M059J (cell line): ENCODE results near the gene ACE2. TPM values are rescaled to one million over a fixed set of nuclear protein-coding genes. Genes with fewer than 3 reads are reported as not detected.
"Not testable (repeated sequence)": the region's sequence is repeated elsewhere in the genome, so short reads cannot be mapped to it uniquely, and the experiment has no call there.

Experiments used
- DNase-seq: peaks from one replicate; pipeline ENCODE4 v3.0.0-alpha.2; 2012; ENCODE audit warnings: low read depth
- total RNA-seq: library from RNA; depleted of rRNA; stranded (reverse); fragments of >200 nt; shearing (Covaris generic); gene quantifications from 2 replicates; pipeline ENCODE4 v1.2.3, GENCODE V29; 2014; rRNA removed

Gene ACE2
- 1.4 and 6.6 TPM in 2 replicates for total RNA-seq

DNA sequence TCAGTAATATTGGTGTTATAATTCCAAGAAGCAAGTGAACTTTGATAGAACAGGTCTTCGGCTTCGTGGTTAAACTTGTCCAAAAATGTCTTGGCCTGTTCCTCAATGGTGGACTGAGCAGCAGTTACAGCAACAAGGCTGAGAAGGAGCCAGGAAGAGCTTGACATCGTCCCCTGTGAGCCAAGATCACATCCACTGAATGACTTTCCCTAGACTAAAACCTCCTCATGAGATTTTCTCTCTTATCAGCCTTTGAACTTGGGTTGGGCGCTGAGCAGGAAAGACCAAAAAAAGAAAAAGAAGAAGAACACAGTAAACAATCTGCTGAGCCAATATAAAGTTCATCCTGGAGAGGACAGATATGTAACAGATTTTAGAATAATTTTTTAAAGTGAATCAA lies at the start of gene ACE2:
ACE2 (minus strand) TSS at position 216 of the 400 bp plus-strand sequence; CDS start at position 167, 49 bp downstream.
- no peak for DNase-seq

DNA sequence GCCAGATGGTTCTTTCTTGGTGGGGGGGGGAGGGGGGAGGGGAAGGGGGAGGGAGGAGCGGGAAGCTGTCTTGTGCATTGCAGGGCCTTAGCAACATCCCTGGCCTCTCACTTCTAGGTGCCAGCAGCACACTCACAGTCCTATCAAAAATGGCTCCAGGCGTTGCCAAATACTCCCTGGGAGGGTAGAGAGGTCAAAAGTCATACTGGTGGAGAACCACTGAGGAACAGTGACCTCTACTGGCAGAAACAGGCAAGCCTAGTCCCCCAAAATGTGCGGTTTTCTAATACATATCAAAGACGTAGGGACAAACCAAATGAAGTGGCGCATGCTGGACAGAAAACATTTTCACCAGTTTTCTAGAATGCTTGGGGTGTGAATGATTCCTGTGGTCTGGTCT lies 46.8 kb upstream of the ACE2 start:
- DNase-seq, result not testable (repeated sequence)

DNA sequence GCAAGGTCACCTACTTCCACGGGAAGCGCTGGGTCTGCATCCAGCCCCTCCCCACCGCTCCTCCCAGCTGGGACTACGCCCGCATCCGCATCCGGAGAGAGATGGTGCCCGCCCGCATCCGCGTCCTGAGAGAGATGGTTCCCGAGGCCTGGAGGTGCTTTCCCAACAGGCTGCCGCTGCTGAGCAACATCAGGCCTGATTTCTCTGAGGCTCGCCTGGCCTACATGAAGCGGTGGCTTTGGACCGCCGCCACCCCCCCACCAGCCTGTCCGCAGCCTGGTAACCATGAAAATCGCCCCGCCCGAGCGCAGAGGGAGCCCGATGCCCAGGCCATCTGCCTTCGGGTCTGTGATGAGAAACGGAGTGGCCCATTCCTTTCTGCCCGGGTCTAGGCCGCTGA lies 45.8 kb upstream of the ACE2 start:
- no peak for DNase-seq

- DNase-seq, result no peak
Measured at GRCh38 chrX:15646031-15646430, 45.3 kb upstream of the ACE2 start.

DNA sequence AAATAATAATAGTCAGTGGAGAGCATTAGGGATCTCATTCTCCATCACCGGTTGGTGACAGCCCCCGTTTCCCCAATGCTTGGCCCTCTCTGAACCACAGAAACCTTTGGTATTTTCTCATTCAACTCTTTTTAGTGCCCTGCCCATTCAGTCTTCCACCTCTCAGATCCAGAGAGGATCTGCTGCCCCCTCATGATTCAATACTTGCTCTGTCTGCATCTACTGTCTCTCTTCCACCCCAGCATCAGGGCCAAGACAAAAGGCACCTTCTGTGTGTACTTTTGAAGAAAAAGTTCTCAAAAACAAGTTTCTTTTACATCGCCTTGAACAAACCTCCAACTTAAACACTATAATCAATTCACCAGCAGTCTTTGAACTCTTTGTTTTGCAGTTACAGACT lies 44.5 kb upstream of the ACE2 start:
- DNase-seq, result peak; percentile 32

DNA sequence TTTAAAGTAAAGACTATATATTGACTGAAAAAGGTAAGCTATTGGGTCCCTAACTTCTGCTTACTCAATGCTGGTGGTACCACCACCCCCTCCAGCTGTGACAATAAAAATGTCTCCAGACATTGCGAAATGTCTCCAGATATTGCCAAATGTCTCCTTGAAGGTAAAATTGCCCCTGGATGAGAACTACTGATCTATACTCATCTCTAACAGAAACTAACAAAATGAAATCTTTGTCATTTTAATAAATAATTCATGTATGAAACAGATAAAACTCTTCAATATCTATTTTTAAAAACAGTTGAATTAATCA lies 43.8 kb upstream of the ACE2 start:
- no peak for DNase-seq

DNA sequence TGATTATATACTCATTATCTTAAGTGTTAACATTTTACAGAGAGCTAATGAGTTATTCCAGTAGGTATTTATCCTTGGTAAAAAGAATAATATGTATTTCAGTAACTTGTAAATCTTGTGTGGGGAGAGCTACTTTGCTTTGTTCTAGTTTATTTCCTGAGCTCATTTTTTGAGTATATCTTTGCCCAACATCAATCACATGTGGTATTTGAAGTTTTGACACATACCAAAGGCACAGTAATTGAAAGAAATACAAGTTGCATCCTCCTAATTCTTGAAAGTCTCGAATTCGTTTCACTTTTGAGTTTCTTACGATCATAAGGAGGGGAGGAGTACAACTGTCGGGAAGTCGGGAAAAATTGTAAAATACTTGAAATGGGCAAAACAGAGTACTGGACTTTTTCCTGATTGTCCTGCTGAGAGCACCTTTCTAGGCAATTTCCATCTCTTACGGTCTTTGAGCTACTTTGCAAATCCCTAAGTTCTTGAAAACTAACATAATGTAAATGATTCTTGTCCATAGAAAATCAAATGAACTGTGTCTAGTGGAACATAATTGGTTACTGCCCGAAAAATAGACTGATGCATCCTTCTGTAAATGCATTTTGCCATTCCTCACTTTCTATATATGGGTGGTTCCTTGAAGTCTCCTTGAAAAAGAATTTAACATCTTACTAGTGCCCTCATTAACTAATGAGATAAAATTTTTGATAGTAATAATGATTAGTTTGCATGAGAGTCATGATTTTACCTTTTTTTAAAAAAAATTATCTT lies 43.2 kb upstream of the ACE2 start:
- DNase-seq, result no peak

- DNase-seq, result no peak
Measured at GRCh38 chrX:15631637-15632036, 30.9 kb upstream of the ACE2 start.

DNA sequence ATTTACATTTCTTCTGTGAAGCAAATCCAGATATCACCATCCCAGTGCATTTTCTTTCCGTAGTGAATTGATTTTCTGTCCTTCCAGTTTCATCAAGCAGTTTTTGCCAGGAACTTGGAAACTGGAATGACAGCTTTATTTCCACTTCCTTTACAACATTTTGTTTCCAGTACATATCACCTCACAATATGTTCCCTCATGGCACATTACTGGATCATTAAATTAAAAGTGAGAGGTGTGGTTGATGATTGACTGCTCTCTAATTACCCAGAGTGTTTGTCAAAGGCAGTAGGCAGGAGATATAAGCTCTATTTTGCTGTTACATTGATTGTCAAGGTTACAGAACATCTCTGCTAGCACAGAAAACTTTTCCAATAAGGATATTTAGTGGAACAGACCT lies 22.3 kb upstream of the ACE2 start:
- no peak for DNase-seq

DNA sequence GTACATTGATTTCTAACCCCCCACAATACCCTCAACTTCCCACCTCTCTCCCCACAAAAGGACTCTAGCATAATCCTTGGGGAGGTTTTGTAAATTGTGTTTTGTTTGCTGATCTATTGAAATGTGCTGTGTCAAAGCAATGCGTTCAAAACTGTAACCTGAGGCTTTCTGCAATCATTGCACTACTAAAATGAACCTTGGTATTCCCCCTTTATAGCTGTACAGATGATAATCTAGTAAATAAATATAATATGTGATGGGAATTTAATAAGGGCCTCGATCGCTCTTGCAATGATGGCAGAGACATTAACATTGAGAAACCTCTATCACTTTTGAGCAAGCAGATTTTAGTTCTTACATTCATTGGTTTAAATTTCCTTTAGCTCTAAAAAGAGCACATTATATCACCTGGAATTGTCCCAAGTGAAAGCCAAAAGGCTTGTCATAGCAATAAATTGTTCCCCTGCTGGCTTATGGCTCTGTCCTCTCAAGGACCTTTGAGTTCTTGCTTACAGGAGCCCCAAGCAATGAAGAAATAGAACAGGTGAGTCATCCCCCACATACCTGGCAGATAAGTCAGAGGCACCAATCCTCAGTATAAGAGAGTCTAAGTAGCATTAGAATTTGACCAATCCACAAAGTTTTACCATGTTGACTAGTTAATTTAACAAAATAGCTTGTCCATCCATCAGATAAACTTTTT lies 18.4 kb upstream of the ACE2 start:
- peak; percentile 94 for DNase-seq

- peak; percentile 29 for DNase-seq
Measured at GRCh38 chrX:15617111-15617510, 16.4 kb upstream of the ACE2 start.

DNA sequence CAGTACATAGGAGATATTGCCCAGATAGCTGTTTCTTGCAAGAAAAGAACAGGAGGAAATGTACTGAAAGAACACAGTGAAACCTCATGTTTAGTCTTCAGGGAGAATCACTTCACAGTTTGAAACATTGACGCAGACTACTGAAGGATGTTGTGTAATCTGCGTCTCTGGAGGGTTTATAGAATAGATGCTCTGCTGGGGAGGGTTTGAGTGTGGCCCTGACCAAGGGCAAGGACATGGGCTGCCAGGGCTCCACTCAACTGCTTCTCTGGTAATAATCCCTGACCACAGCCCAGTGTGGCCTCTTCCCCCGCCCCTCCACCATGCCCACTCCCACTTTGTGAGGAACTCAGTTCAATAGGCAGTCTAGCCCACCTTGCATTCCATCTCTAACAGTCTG lies 15.8 kb upstream of the ACE2 start:
- no peak for DNase-seq

GRCh38 chrX:15607067-15607466 lies 6.3 kb upstream of the ACE2 start:
- DNase-seq, result no peak

- DNase-seq, result no peak
Measured at GRCh38 chrX:15606136-15606535, 5.4 kb upstream of the ACE2 start.

GRCh38 chrX:15605226-15605625 lies 4.5 kb upstream of the ACE2 start:
- DNase-seq, result no peak

DNA sequence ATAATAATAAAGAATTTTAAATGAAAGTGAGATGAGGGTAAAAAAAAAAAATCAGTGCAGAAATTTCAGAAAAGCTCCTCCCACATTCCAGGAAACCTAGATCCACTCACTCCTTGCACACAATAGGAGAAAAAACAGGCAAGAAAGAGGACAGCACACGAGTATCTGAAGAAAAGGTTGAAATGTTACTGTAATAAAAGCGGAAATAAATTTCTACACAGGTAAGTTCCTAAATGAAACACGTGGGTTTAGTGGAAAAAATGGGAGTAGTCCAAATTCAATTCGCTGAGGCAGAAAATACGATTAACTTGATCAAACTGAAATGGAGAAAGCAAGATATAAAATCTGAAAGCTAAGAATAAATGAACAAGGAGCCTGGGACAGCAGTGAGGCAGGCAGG lies 2.0 kb upstream of the ACE2 start:
- no peak for DNase-seq

DNA sequence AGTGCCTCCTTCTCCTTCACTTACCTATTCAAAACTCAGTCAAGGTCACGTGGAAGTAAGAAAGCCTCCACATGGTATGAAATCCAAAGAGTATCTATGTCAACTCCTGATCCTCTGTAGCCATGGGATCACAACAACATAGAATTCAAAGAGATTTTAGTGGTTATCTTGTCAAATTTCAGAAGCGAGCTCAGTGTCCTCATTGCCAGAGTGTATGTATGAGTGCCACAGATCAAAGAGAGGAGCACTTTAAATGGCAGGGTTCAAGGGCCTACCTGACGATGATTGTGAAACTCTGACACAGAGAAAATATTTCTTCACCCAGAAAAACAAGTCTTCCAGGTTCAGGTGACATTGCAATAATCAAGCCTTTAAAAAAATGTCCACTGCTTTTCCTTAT lies 1.2 kb upstream of the ACE2 start:
- no peak for DNase-seq

- peak; percentile 50 for DNase-seq
Measured at GRCh38 chrX:15600049-15600448, 711 bp downstream of the ACE2 start.

- peak; percentile 20 for DNase-seq
Measured at GRCh38 chrX:15599461-15599860, 1.3 kb downstream of the ACE2 start.

DNA sequence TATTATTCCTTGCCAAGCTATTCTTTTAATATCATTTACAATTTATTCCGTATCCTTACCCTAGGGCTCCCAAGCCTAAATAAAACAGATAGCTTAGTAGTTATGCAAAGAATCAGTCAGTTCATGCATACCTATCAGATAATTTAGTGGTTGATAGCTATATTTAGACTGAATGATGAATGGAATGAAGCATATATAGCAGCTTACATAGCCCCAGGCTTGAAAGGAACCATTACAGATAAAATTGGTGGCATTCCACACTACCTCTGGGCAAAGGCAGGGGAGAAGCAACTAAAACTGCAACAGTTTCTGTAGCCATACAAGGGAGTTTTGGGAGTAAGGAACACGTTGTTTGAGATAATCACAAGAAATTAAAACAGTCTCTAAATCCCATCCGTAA lies 2.7 kb downstream of the ACE2 start:
- DNase-seq, result peak; percentile 59

GRCh38 chrX:15594371-15594770 lies 6.4 kb downstream of the ACE2 start:
- DNase-seq, result peak; percentile 25

- DNase-seq, result peak; percentile 59
Measured at GRCh38 chrX:15579778-15580747, 20.7 kb downstream of the ACE2 start.
